Hepatocyte (in vitro differentiated cells): ENCODE results near the gene FAM236A. TPM values are rescaled to one million over a fixed set of nuclear protein-coding genes. Genes with fewer than 3 reads are reported as not detected.
"Not testable (repeated sequence)": the region's sequence is repeated elsewhere in the genome, so short reads cannot be mapped to it uniquely, and the experiment has no call there.

ENCODE experiments used
- DNase-seq: peaks from one replicate; pipeline ENCODE4 v3.0.0-alpha.2; 2016; ENCODE audit warnings: low spot score
- H2AFZ ChIP-seq: fragments of 200-600 bp; sonication (generic); 2 replicates; pipeline ENCODE4 v1.6.0; 2016; ENCODE audit warnings: antibody characterized with exemption, mild to moderate bottlenecking
- H3K27ac ChIP-seq: fragments of 200-600 bp; sonication (generic); 2 replicates; pipeline ENCODE4 v1.5.1; 2016; ENCODE audit warnings: mild to moderate bottlenecking
- H3K27me3 ChIP-seq: fragments of 200-600 bp; sonication (generic); 2 replicates; pipeline ENCODE4 v1.6.1; 2016
- H3K36me3 ChIP-seq: fragments of 200-600 bp; sonication (generic); replicated peaks from 2 replicates; pipeline ENCODE4 v1.5.1; 2016; ENCODE audit warnings: low read depth; ENCODE audit not compliant: insufficient read depth
- H3K4me1 ChIP-seq: fragments of 200-600 bp; sonication (generic); 2 replicates; pipeline ENCODE4 v1.5.1; 2016; ENCODE audit warnings: mild to moderate bottlenecking, moderate library complexity; ENCODE audit not compliant: insufficient read depth
- H3K4me2 ChIP-seq: fragments of 200-600 bp; sonication (generic); 2 replicates; pipeline ENCODE4 v1.6.0; 2016
- H3K4me3 ChIP-seq: fragments of 200-600 bp; sonication (generic); 2 replicates; pipeline ENCODE4 v1.5.1; 2016; ENCODE audit warnings: mild to moderate bottlenecking
- H3K79me2 ChIP-seq: fragments of 200-600 bp; sonication (generic); 2 replicates; pipeline ENCODE4 v1.6.0; 2017; ENCODE audit warnings: mild to moderate bottlenecking
- H3K9me2 ChIP-seq: fragments of 200-600 bp; sonication (generic); replicated peaks from 2 replicates; pipeline ENCODE4 v1.6.0; 2017; ENCODE audit warnings: mild to moderate bottlenecking; ENCODE audit not compliant: insufficient read depth
- H3K9me3 ChIP-seq: fragments of 200-600 bp; sonication (generic); 2 replicates; pipeline ENCODE4 v1.5.1; 2016; ENCODE audit warnings: low read depth, mild to moderate bottlenecking
- H4K20me1 ChIP-seq: fragments of 200-600 bp; sonication (generic); 2 replicates; pipeline ENCODE4 v1.6.0; 2016; ENCODE audit warnings: mild to moderate bottlenecking; ENCODE audit not compliant: insufficient read depth, poor library complexity, severe bottlenecking
- WGBS: methylation state at CpG from one replicate; pipeline ENCODE4 v1.1.6; 2016; ENCODE audit warnings: low lambda C conversion rate; ENCODE audit errors: missing lambda C conversion rate; 5-methylcytosine and 5-hydroxymethylcytosine counted together
- polyA plus RNA-seq: library from polyadenylated mRNA; unstranded; fragments of >200 nt; fragmentation: Nextera tagmentation; extraction: Ambion mirVana; gene quantifications from 2 replicates; pipeline ENCODE4 v1.2.1, GENCODE V29; 2016
- total RNA-seq: library from RNA; depleted of rRNA; stranded (reverse); fragments of >200 nt; gene quantifications from 2 replicates; pipeline ENCODE4 v1.2.3, GENCODE V29; 2014

FAM236A gene
- total and polyA plus RNA-seq, 2 experiments from 2014 or later, result not detected

DNA sequence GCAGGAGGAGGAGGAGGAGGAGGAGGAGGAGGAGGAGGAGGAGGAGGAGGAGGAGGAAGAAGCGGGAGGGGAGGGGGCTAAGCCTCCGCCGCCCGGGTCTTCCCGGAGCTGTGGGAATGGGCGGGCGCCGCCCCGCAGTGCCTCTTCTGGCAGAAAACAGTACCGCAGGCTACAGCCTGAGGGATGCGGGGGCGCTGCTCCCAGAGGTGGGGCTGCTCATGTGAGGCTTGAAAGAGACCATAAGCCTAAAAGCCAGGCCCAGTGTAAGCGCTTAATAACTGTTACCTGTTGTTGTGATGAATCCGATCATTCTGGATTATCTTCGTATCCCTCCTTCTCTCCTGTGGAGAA lies 5.8 kb downstream of the FAM236A start, which contains the start of gene DMRTC1:
Gene DMRTC1 (minus strand): TSS at position 19 of the 351 bp plus-strand sequence. CDS start 68,143 bp downstream, outside the sequence.
- H3K9me3 ChIP-seq, H3K9me2 ChIP-seq, H3K27me3 ChIP-seq, H2AFZ ChIP-seq, H3K4me1 ChIP-seq, DNase-seq, H3K4me3 ChIP-seq, H3K36me3 ChIP-seq, H3K79me2 ChIP-seq, H3K4me2 ChIP-seq, H4K20me1 ChIP-seq, H3K27ac ChIP-seq: not testable (repeated sequence)
- WGBS, result no CpG with 5 or more reads among the region's 15 CpGs

DNA sequence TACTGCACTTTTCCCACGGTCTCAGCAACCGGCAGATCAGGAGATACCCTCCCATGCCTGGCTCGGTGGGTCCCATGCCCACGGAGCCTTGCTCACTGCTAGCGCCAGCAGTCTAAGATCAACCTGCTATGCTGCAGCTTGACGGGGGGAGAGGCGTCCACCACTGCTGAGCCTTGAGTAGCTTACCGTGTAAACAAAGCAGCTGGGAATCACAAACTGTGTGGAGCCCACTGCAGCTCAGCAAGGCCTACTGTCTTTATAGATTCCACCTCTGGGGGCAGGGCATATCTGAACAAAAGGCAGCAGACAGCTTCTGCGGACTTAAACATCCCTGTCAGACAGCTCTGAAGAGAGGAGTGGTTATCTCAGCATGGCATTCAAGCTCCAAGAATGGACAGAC lies 22.0 kb downstream of the FAM236A start:
- no CpG with 5 or more reads among the region's 9 CpGs for WGBS

DNA sequence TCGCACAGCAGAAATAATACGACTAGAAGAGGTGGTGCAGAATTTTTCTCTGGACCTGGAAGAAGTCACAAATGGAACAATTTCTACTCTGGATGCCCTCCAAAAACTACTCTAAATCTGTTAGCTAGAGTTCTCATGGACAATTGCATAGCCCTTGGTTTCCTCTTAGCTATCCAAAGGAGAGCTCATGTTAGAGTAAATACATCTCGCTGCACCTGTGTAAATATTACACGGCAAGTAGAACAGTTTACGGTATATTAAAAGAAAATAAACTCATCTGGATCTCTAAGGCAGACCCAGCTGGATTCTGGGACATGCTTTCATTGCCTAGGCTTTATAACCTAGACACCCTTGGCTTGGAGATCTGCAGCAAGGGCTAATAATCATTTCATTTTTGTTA lies 33.9 kb downstream of the FAM236A start:
- not testable (repeated sequence) for H3K9me2 ChIP-seq, H3K27me3 ChIP-seq, H3K36me3 ChIP-seq, H3K79me2 ChIP-seq, H3K4me3 ChIP-seq, H3K27ac ChIP-seq, H3K4me2 ChIP-seq, H2AFZ ChIP-seq, DNase-seq, H3K9me3 ChIP-seq, H4K20me1 ChIP-seq, H3K4me1 ChIP-seq
- WGBS, result no CpG with 5 or more reads among the region's 5 CpGs

More for the DNA sequence above, 22.0 kb downstream of the FAM236A start:
- not testable (repeated sequence) for H3K4me2 ChIP-seq, H4K20me1 ChIP-seq, H3K27me3 ChIP-seq, H3K27ac ChIP-seq, DNase-seq, H2AFZ ChIP-seq, H3K9me3 ChIP-seq, H3K9me2 ChIP-seq, H3K4me3 ChIP-seq, H3K36me3 ChIP-seq, H3K4me1 ChIP-seq, H3K79me2 ChIP-seq

DNA sequence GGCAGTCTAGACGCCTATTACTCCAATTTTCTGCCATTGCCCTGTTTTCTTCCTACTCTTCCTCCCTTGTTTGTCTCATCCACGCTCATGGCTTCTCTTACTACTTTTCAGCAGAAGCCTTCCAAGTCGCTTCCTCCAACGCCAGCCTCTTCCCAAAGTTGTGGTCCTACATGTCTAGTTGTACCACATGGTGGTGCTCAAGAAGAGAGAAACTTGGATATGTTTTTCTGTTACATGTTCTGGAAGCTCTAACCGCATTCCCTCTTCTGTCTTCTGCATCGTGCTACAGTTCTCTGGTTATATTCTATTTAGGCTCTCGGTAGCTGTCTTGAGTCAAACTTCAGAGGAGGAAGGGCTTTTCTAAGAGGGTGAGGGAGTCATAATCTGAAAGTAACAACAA lies 36.9 kb downstream of the FAM236A start:
- H3K4me1 ChIP-seq, H4K20me1 ChIP-seq, H3K4me2 ChIP-seq, H3K79me2 ChIP-seq, H3K27ac ChIP-seq, H3K9me3 ChIP-seq, H3K4me3 ChIP-seq, DNase-seq, H3K9me2 ChIP-seq, H3K36me3 ChIP-seq, H2AFZ ChIP-seq, H3K27me3 ChIP-seq: not testable (repeated sequence)
- no CpG with 5 or more reads among the region's 7 CpGs for WGBS

DNA sequence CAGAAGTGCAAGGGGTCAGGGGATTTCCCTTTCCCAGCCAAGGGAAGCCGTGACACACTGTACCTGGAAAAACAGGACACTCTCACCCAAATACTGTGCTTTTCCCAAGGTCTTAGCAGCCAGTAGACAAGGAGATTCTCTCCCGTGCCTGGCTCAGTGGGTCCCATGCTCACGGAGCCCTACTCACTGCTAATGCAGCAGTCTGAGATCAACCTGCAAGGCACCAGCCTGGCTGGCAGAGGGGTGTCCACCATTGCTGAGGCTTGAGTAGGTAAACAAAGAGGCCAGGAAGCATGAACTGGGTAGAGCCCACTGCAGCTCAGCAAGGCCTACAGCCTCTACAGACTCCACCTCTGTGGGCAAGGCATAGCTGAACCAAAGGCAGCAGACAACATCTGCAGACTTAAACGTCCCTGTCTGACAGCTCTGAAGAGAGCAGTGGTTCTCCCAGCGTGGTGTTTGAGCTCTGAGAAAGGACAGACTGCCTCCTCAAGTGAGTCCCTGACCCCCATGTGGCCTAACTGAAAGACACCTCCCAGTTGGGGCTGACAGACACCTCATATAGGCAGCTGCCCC lies 43.0 kb downstream of the FAM236A start:
- not testable (repeated sequence) for H2AFZ ChIP-seq, H3K36me3 ChIP-seq, H3K79me2 ChIP-seq, H3K9me2 ChIP-seq, DNase-seq, H3K4me1 ChIP-seq, H3K9me3 ChIP-seq, H3K4me2 ChIP-seq, H3K27me3 ChIP-seq, H4K20me1 ChIP-seq, H3K27ac ChIP-seq, H3K4me3 ChIP-seq
- 67% methylated on average over 5 of the region's 5 CpGs for WGBS

Other genes with a start within 250 kb of the FAM236A start
- gene PHKA1, start 223.9 kb upstream of the FAM236A start, total RNA-seq, result 6.3 and 6.7 TPM in 2 replicates
- gene PHKA1, start 223.9 kb upstream of the FAM236A start, polyA plus RNA-seq, result 2.7 and 4.4 TPM in 2 replicates
- 0.16 and 3.0 TPM in 2 replicates for gene DMRTC1B, start 161.3 kb upstream of the FAM236A start, total RNA-seq
- 2.4 and 3.0 TPM in 2 replicates for gene DMRTC1B, start 161.3 kb upstream of the FAM236A start, polyA plus RNA-seq
- gene FAM236B, start 155.5 kb upstream of the FAM236A start, total RNA-seq, result not detected in 2 replicates
- gene FAM236B, start 155.5 kb upstream of the FAM236A start, polyA plus RNA-seq, result not detected in 2 replicates
- not detected in 2 replicates for gene FAM236D, start 130.0 kb upstream of the FAM236A start, total RNA-seq
- gene FAM236D, start 130.0 kb upstream of the FAM236A start, polyA plus RNA-seq, result not detected in 2 replicates
- gene FAM236C, start 25.6 kb upstream of the FAM236A start, total RNA-seq, result not detected in 2 replicates
- not detected in 2 replicates for gene FAM236C, start 25.6 kb upstream of the FAM236A start, polyA plus RNA-seq
- gene DMRTC1, start 5.6 kb downstream of the FAM236A start, total RNA-seq, result not detected in 2 replicates
- gene DMRTC1, start 5.6 kb downstream of the FAM236A start, polyA plus RNA-seq, result 0.45 and 0.51 TPM in 2 replicates
- not detected in 2 replicates for gene PABPC1L2B, start 64.7 kb downstream of the FAM236A start, total RNA-seq
- gene PABPC1L2B, start 64.7 kb downstream of the FAM236A start, polyA plus RNA-seq, result not detected in 2 replicates
- not detected in 2 replicates for gene PABPC1L2A, start 141.3 kb downstream of the FAM236A start, total RNA-seq
- gene PABPC1L2A, start 141.3 kb downstream of the FAM236A start, polyA plus RNA-seq, result not detected in 2 replicates